ENCODE measurements around the gene OXER1. TPM values are rescaled to one million over a fixed set of nuclear protein-coding genes. Genes with fewer than 3 reads are reported as not detected.

Gene OXER1
- total RNA-seq, 4 donors from 2014 or later = 0.56 TPM; not detected in 3

DNA sequence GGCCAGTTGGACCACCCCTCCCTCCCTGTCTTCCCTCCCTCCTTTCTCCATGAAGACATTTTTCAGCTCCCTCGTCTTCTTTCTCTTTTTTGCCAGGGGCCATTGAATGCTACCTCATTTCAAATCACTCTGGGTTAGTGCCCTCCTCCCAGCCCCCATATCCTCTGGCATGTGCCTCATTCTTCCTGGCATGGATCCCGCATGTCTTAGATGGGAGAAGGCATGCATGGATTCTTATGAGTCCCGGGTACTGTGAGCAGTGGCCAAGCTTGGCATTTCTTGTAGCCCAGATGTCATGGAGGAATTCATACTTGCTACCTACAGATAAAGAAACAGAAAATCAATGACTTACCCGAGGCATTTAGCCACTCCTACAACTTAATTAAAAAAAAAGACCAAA is 37.4 kb upstream of the OXER1 start:
- intact Hi-C loops (cut with DNase I; ENCODE audit: low total_unique reads) = loop anchor here (5.0 kb wide), 1 partner anchor 1776 kb away; no protein-coding TSS in a partner anchor
- DNase-seq (no peak), ATAC-seq (no peak)
- Histone ChIP-seq H3K9me3 (no peaks in the 10 kb centered on the region), H3K4me3 (no peak overlapping the region), H3K36me3 (no peaks in the 10 kb centered on the region), H3K4me1 (peaks cover 18 to 22% of the 10 kb centered on the region in 2 donors), H3K27ac (no peak overlapping the region), H3K27me3 (no peaks in the 10 kb centered on the region)
- in situ Hi-C loops (cut with MboI; ENCODE audit: low sequenced_read_pairs in 4 of 4) = loop anchor here in 1 of 4 donors (25.0 kb wide), 1 partner anchor 439 kb away; the partner anchor contains the start of gene COX7A2L
- TF ChIP-seq POLR2A (IDR thresholded peaks at IDR 0.05) = no peak
- TF ChIP-seq, protein P1, sequence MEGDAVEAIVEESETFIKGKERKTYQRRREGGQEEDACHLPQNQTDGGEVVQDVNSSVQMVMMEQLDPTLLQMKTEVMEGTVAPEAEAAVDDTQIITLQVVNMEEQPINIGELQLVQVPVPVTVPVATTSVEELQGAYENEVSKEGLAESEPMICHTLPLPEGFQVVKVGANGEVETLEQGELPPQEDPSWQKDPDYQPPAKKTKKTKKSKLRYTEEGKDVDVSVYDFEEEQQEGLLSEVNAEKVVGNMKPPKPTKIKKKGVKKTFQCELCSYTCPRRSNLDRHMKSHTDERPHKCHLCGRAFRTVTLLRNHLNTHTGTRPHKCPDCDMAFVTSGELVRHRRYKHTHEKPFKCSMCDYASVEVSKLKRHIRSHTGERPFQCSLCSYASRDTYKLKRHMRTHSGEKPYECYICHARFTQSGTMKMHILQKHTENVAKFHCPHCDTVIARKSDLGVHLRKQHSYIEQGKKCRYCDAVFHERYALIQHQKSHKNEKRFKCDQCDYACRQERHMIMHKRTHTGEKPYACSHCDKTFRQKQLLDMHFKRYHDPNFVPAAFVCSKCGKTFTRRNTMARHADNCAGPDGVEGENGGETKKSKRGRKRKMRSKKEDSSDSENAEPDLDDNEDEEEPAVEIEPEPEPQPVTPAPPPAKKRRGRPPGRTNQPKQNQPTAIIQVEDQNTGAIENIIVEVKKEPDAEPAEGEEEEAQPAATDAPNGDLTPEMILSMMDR (IDR thresholded peaks at IDR 0.05 in 4 of 5, conservative IDR thresholded peaks at IDR 0.05 in 1 of 5) = no peak

- in situ Hi-C loops (cut with MboI; ENCODE audit: low sequenced_read_pairs in 4 of 4) (loop anchor here in 1 of 4 donors (25.0 kb wide), 1 partner anchor 439 kb away; the partner anchor contains the start of gene COX7A2L), intact Hi-C loops (cut with DNase I; ENCODE audit: low total_unique reads) (loop anchor here (5.0 kb wide), 1 partner anchor 1776 kb away; no protein-coding TSS in a partner anchor)
- Histone ChIP-seq H3K9me3 (no peaks in the 10 kb centered on the region), H3K4me3 (no peak overlapping the region), H3K36me3 (no peaks in the 10 kb centered on the region), H3K4me1 (peaks cover 18 to 22% of the 10 kb centered on the region in 2 donors), H3K27me3 (no peaks in the 10 kb centered on the region), H3K27ac (no peak overlapping the region)
- ATAC-seq = no peak
- no peak for DNase-seq
- TF ChIP-seq POLR2A (IDR thresholded peaks at IDR 0.05) = no peak
- TF ChIP-seq, protein P1 (IDR thresholded peaks at IDR 0.05 in 4 of 5, conservative IDR thresholded peaks at IDR 0.05 in 1 of 5) = no peak
Measured at GRCh38 chr2:42800981-42801380, 37.0 kb upstream of the OXER1 start.

- no peak for ATAC-seq
- DNase-seq = no peak
- no peaks in the 10 kb centered on the region for H3K27me3 ChIP-seq
- in situ Hi-C loops (cut with MboI; ENCODE audit: low sequenced_read_pairs in 4 of 4) = loop anchor here in 1 of 4 donors (25.0 kb wide), 1 partner anchor 438 kb away; the partner anchor contains the start of gene COX7A2L
- intact Hi-C loops (cut with DNase I; ENCODE audit: low total_unique reads) = loop anchor here (5.0 kb wide), 1 partner anchor 1777 kb away; no protein-coding TSS in a partner anchor
- peaks cover 18 to 22% of the 10 kb centered on the region in 2 donors for H3K4me1 ChIP-seq
- H3K4me3 ChIP-seq = no peak overlapping the region
- no peak for TF ChIP-seq POLR2A (IDR thresholded peaks at IDR 0.05)
- TF ChIP-seq, protein P1 (IDR thresholded peaks at IDR 0.05 in 4 of 5, conservative IDR thresholded peaks at IDR 0.05 in 1 of 5) = no peak
- H3K27ac ChIP-seq = no peak overlapping the region
- no peaks in the 10 kb centered on the region for H3K36me3 ChIP-seq
- H3K9me3 ChIP-seq = no peaks in the 10 kb centered on the region
Measured at GRCh38 chr2:42800461-42800962, 36.6 kb upstream of the OXER1 start.

DNA sequence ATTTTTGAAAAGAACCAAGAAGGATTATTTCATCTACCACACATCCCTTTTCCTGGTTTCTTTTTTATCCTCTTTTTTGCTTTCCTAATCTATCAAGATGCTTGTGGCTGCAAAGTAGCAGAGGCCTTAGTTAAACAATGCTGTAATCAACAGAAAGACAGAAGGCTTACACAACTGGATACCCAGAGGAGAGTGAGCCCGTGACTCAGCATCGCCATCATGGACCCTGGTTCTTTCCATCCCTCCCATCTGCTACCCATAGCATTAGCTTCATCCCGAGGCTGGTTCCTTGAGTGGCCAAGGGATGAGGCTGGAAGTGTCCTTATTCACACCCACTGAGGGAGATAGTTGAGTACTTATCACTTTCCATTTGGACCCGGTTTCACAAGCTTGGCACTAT is 35.9 kb upstream of the OXER1 start:
- intact Hi-C loops (cut with DNase I; ENCODE audit: low total_unique reads) = loop anchor here (5.0 kb wide), 1 partner anchor 1777 kb away; no protein-coding TSS in a partner anchor
- H3K36me3 ChIP-seq = no peaks in the 10 kb centered on the region

More for the DNA sequence above, 35.9 kb upstream of the OXER1 start:
- Histone ChIP-seq H3K4me3 (no peak overlapping the region), H3K27me3 (no peaks in the 10 kb centered on the region), H3K9me3 (no peaks in the 10 kb centered on the region), H3K4me1 (peaks cover 14 to 16% of the 10 kb centered on the region in 2 donors), H3K27ac (no peak overlapping the region)
- ATAC-seq (no peak), DNase-seq (no peak)
- in situ Hi-C loops (cut with MboI; ENCODE audit: low sequenced_read_pairs in 4 of 4) = loop anchor here in 1 of 4 donors (25.0 kb wide), 1 partner anchor 438 kb away; the partner anchor contains the start of gene COX7A2L
- TF ChIP-seq, protein P1 (IDR thresholded peaks at IDR 0.05 in 4 of 5, conservative IDR thresholded peaks at IDR 0.05 in 1 of 5) = no peak
- TF ChIP-seq POLR2A (IDR thresholded peaks at IDR 0.05) = no peak
